ENCODE results near the gene NPAS3.

GRCh38 chr14:33056213-33056612 lies 117.5 kb downstream of the NPAS3 start:
- TF ChIP-seq CTCF (IDR thresholded peaks at IDR 0.05; ENCODE audit: low read depth, low read length) = no peak
- TF ChIP-seq EZH2phosphoT487 (IDR thresholded peaks at IDR 0.05; ENCODE audit: low read depth) = no peak

Data from OCI-LY3 (cell line).